GM19099 (cell line): Measurements from ENCODE around the gene LETMD1.

Experiments used
- POLR2A ChIP-seq: IDR thresholded peaks from 3 replicates; pipeline ENCODE4 v1.6.1; 2011; ENCODE audit warnings: low read depth; ENCODE audit not compliant: insufficient read length; ENCODE audit errors: extremely low read depth

The LETMD1 gene

GRCh38 chr12:51020448-51021182 lies 27.5 kb upstream of the LETMD1 start:
- no peak for TF ChIP-seq POLR2A

- TF ChIP-seq POLR2A, result no peak
Measured at GRCh38 chr12:51021694-51022093, 26.4 kb upstream of the LETMD1 start.

GRCh38 chr12:51023625-51024382 lies 24.3 kb upstream of the LETMD1 start:
- TF ChIP-seq POLR2A, result no peak

- TF ChIP-seq POLR2A, result no peak
Measured at GRCh38 chr12:51025338-51025835, 22.7 kb upstream of the LETMD1 start.

DNA sequence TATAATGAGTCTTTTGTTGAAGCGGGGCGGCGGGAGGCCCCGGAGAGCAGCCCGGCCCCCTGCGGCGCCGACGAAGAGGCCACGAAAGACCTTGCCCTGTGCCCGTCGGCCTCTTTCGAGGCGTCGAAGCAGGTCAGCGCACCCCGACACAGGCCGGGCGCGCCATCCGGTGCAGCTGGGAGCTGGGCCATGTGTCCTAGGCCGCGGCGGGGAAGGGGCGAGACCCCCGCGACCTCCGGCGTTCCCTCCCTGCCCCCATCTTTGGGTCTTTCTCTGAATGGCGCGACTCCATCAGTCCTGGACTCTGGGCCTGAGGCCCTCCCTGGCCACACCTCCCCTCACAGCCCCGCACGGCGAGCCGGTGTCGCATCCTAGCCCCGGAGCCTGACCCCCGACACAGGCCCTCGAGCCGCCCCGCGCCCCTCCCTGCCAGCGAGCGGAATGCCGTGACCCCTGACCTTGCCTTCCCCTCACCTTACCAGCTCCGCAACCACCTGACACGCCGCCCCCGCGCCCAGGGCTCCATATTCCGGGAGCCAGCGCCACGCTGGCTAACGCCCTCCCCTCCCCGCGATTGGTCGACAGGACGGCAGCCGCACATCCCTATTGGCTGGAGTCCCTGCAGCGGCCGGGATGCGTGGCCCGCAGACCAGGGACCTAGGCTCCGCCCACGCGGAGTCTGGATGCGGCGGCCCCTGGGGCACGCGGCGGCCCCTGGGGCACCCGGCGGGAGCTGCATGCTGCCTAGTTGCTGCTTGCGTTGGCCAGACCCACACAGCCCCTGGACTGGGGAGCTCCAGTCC lies 22.1 kb upstream of the LETMD1 start, which contains the start of gene SLC11A2:
Gene SLC11A2, minus strand, starts transcription at position 549 of the 803 bp plus-strand sequence. CDS start 15,656 bp downstream, outside the sequence.
- TF ChIP-seq POLR2A, result peak; percentile 75

GRCh38 chr12:51027342-51027835 lies 20.7 kb upstream of the LETMD1 start:
- no peak for TF ChIP-seq POLR2A

- no peak for TF ChIP-seq POLR2A
Measured at GRCh38 chr12:51028126-51028812, 19.9 kb upstream of the LETMD1 start.

DNA sequence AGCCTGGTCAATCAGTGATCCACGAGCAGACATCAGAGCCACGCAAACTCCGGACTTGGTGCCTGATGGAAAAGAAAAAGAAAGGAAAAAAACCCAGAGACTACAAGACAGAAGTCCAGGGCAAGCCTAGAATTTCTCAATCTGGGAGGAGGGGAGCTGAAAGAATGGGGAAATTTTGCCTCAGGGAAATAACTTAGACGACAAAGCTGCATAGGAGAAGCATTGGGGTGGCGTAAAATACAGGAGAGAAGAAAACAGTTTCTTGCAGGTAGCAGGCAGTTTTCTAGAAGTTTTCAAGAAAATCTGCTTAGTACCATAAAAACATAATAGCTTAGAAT lies 19.3 kb upstream of the LETMD1 start:
- TF ChIP-seq POLR2A, result no peak

DNA sequence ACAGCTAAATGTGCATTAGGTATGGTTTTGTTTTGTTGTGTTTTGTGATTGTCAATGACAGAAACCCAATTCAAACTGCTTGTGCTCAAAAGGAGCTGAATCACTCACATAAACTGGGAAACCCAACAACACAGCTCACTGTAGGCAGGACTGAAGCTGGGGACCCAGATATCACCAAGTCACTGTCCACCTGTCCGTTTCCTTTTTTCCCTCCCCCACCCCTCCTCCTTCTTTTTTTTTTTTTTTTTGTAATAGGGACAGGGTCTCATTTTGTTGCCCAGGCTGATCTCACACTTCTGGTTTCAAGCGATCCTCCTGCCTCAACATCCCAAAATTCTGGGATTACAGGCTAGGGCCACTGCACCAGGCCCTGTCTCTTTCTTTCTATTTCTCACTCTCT lies 15.1 kb upstream of the LETMD1 start:
- TF ChIP-seq POLR2A, result no peak

DNA sequence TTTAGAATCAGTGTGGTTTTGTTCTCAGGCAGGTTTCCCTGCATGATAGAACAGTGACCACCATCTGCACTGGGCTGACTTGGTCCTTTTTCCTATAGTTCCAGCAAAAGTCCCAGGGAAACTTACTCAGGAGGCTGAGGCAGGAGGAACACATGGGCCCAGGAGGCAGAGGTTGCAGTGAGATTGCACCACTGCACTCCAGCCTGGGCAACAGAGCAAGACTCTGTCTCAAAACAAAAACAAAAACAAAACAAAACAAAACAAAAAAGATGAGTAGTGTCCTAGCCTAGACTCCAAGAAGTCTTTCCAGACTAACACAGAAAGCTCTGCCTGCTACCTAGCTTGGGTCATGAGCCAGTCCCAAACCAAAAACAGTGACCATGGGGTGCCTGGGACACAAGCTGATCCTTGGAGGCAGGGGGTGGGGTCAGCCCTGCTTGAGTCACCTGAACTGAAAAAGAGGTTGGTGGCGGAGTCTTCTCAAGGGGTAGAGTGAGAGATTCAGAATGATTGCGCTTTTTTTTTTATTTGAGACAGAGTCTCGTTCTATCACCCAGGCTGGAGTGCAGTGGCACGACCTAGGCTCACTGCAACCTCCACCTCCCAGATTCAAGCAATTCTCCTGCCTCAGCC lies 14.6 kb upstream of the LETMD1 start:
- no peak for TF ChIP-seq POLR2A

- no peak for TF ChIP-seq POLR2A
Measured at GRCh38 chr12:51036279-51036678, 11.8 kb upstream of the LETMD1 start.

GRCh38 chr12:51048661-51049251 lies 629 bp downstream of the LETMD1 start:
- no peak for TF ChIP-seq POLR2A

GRCh38 chr12:51049525-51049924 lies 1.4 kb downstream of the LETMD1 start:
- TF ChIP-seq POLR2A, result no peak

GRCh38 chr12:51051787-51052186 lies 3.7 kb downstream of the LETMD1 start:
- TF ChIP-seq POLR2A, result no peak
